ENCODE data around the gene SEC16B. TPM values are rescaled to one million over a fixed set of nuclear protein-coding genes. Genes with fewer than 3 reads are reported as not detected.

SEC16B gene
- total RNA-seq, 1 experiment from 2014 or later, result 0.82 TPM

- Histone ChIP-seq H3K36me3 (no peaks in the 10 kb centered on the region), H3K27me3 (replicated peaks) (no peaks in the 10 kb centered on the region), H3K4me1 (replicated peaks) (no peaks in the 10 kb centered on the region), H3K9me3 (replicated peaks) (no peaks in the 10 kb centered on the region), H3K27ac (no peak overlapping the region), H3K4me3 (no peak overlapping the region)
- no peak for DNase-seq (ENCODE audit: low read depth in 1 of 2, low spot score in 2 of 2)
Observed at GRCh38 chr1:177966199-177966598, 3.7 kb downstream of the SEC16B start.

GRCh38 chr1:177965293-177965692 is 4.6 kb downstream of the SEC16B start:
- DNase-seq (ENCODE audit: low read depth in 1 of 2, low spot score in 2 of 2), result no peak
- no peaks in the 10 kb centered on the region for H3K27me3 ChIP-seq (replicated peaks)
- H3K9me3 ChIP-seq (replicated peaks), result no peaks in the 10 kb centered on the region
- H3K27ac ChIP-seq, result no peak overlapping the region
- H3K4me1 ChIP-seq (replicated peaks), result no peaks in the 10 kb centered on the region
- H3K4me3 ChIP-seq, result no peak overlapping the region
- H3K36me3 ChIP-seq, result no peaks in the 10 kb centered on the region

DNA sequence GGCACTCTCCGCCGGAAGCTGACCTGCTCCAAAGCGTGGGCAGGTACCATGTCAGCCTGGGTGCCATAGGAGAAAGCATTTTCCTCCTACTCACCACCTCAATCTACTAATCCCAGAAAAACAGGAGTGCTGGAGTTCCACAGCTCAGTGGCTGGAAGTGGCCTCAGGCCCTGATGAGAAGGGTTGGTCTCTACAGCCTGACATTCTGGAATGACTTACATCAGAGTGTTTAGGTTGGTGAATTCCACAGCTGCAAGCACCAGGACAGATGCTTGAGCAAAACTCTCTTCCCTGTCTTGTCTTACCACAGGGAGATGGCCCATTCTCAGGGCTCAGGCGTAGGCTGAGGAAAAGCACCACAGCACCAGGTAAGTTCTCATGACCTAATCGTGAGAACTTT is 5.5 kb downstream of the SEC16B start:
- H3K36me3 ChIP-seq, result no peaks in the 10 kb centered on the region
- no peak overlapping the region for H3K4me3 ChIP-seq
- no peak overlapping the region for H3K27ac ChIP-seq
- DNase-seq (ENCODE audit: low read depth in 1 of 2, low spot score in 2 of 2), result no peak
- H3K4me1 ChIP-seq (replicated peaks), result 0 out of 2 replicates have a peak, but pooled peaks cover 3% of the 10 kb centered on the region
- H3K27me3 ChIP-seq (replicated peaks), result no peaks in the 10 kb centered on the region
- H3K9me3 ChIP-seq (replicated peaks), result no peaks in the 10 kb centered on the region

- Histone ChIP-seq H3K27ac (no peak overlapping the region), H3K36me3 (no peaks in the 10 kb centered on the region), H3K27me3 (replicated peaks) (no peaks in the 10 kb centered on the region), H3K9me3 (replicated peaks) (no peaks in the 10 kb centered on the region), H3K4me1 (replicated peaks) (0 out of 2 replicates have a peak, but pooled peaks cover 3% of the 10 kb centered on the region), H3K4me3 (no peak overlapping the region)
- DNase-seq (ENCODE audit: low read depth in 1 of 2, low spot score in 2 of 2), result no peak
Observed at GRCh38 chr1:177960939-177961622, 8.8 kb downstream of the SEC16B start.

DNA sequence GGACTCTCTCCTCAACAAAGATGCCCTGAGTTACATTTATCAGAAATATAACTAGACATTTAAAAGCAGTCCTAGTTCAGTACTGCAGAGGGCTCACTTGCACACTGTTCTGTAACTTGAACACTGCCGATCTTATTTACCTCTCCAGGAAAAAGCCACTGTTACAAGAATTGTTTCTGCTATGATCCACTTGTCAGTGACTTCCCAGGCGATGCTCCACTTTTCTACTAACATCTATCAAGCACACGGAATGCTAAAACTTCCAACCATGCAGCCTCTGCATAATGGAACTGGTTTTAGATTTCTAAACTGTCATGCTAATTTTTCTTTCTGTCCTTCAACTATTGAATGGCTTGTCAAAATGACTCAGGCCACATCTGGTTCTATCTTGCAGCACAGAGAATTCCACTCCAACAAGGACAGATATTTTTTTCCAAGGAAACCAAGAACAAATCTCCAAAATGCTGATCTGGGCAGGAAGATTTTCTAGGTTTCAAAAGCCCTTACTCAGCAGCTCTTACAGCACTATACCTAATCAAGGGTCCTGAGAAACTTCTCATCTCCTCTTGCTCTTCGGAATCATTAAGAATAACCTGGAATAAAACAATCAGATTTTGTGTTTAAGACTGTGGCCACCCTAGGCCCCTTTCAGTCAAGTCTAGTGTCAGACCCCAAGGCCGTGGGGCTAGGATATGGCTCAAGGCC is 9.9 kb downstream of the SEC16B start:
- Histone ChIP-seq H3K9me3 (replicated peaks) (no peaks in the 10 kb centered on the region), H3K4me3 (no peak overlapping the region), H3K27me3 (replicated peaks) (no peaks in the 10 kb centered on the region), H3K4me1 (replicated peaks) (0 out of 2 replicates have a peak, but pooled peaks cover 3% of the 10 kb centered on the region), H3K27ac (no peak overlapping the region), H3K36me3 (no peaks in the 10 kb centered on the region)
- peak in 1 of 2 experiments; percentile 26 for DNase-seq (ENCODE audit: low read depth in 1 of 2, low spot score in 2 of 2)

- H3K9me3 ChIP-seq (replicated peaks), result no peaks in the 10 kb centered on the region
Observed at GRCh38 chr1:177958092-177958491, 11.8 kb downstream of the SEC16B start.

DNA sequence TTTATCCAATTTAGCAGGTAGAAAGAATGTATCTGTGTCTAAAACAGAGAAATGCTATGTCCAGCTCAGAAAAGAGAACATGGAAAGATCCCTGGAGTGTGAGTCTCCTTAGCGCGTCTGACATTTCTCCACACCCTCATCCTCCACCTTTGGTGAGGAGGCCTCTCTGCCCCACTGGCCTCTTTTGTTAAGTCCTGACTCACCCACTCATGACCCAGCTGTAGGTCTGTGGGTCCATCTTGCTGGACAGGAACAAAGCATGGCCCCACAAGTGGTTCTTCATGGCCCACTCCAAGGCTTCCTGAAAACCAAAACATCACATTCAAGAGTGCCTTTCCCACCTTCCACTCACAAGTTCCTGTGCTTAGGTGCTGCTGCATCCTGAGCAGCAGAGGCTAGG is 15.8 kb downstream of the SEC16B start:
- H3K9me3 ChIP-seq (replicated peaks), result no peaks in the 10 kb centered on the region
- H3K27me3 ChIP-seq (replicated peaks), result no peaks in the 10 kb centered on the region
- no peak overlapping the region for H3K4me3 ChIP-seq
- no peaks in the 10 kb centered on the region for H3K4me1 ChIP-seq (replicated peaks)
- DNase-seq (ENCODE audit: low read depth in 1 of 2, low spot score in 2 of 2), result no peak
- H3K36me3 ChIP-seq, result no peaks in the 10 kb centered on the region; the same call in 1 of the 2 replicates
- H3K27ac ChIP-seq, result no peak overlapping the region

More at GRCh38 chr1:177958092-177958491, 11.8 kb downstream of the SEC16B start:
- 0 out of 2 replicates have a peak, but pooled peaks cover 3% of the 10 kb centered on the region for H3K4me1 ChIP-seq (replicated peaks)
- no peak for DNase-seq (ENCODE audit: low read depth in 1 of 2, low spot score in 2 of 2)
- no peaks in the 10 kb centered on the region for H3K27me3 ChIP-seq (replicated peaks)
- no peak overlapping the region for H3K4me3 ChIP-seq
- H3K36me3 ChIP-seq, result no peaks in the 10 kb centered on the region; the same call in 1 of the 2 replicates
- H3K27ac ChIP-seq, result no peak overlapping the region

DNA sequence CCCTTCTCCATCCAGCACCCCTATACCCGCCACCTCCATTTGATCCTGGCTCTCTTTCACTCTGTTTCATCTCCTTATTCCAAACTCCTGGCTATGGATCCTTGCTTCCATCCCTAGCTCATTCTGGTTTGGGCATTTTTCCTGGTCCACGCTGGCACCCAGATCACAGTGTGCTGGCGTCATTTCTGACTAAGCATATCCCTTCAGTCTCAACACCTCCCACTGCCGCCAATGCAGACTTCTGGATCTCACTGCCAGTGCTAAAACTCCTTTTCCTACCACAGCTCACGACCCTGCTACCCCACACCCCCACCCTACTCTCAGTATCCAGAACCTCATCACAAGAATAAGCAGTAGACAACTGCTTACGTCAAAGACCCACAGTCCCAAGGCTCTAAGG is 16.3 kb downstream of the SEC16B start:
- no peak overlapping the region for H3K4me3 ChIP-seq
- H3K27me3 ChIP-seq (replicated peaks), result no peaks in the 10 kb centered on the region
- H3K36me3 ChIP-seq, result no peaks in the 10 kb centered on the region; the same call in 1 of the 2 replicates
- no peak overlapping the region for H3K27ac ChIP-seq
- no peaks in the 10 kb centered on the region for H3K4me1 ChIP-seq (replicated peaks)
- DNase-seq (ENCODE audit: low read depth in 1 of 2, low spot score in 2 of 2), result no peak
- no peaks in the 10 kb centered on the region for H3K9me3 ChIP-seq (replicated peaks)

GRCh38 chr1:177952691-177953090 is 17.2 kb downstream of the SEC16B start:
- H3K4me3 ChIP-seq, result no peak overlapping the region
- no peaks in the 10 kb centered on the region; the same call in 1 of the 2 replicates for H3K36me3 ChIP-seq
- H3K27ac ChIP-seq, result no peak overlapping the region
- H3K9me3 ChIP-seq (replicated peaks), result no peaks in the 10 kb centered on the region
- H3K27me3 ChIP-seq (replicated peaks), result no peaks in the 10 kb centered on the region
- no peaks in the 10 kb centered on the region for H3K4me1 ChIP-seq (replicated peaks)
- no peak for DNase-seq (ENCODE audit: low read depth in 1 of 2, low spot score in 2 of 2)

GRCh38 chr1:177952249-177952648 is 17.6 kb downstream of the SEC16B start:
- no peak overlapping the region for H3K4me3 ChIP-seq
- H3K27me3 ChIP-seq (replicated peaks), result no peaks in the 10 kb centered on the region
- no peak for DNase-seq (ENCODE audit: low read depth in 1 of 2, low spot score in 2 of 2)
- no peaks in the 10 kb centered on the region; the same call in 1 of the 2 replicates for H3K36me3 ChIP-seq
- H3K27ac ChIP-seq, result no peak overlapping the region
- H3K4me1 ChIP-seq (replicated peaks), result no peaks in the 10 kb centered on the region
- H3K9me3 ChIP-seq (replicated peaks), result no peaks in the 10 kb centered on the region

DNA sequence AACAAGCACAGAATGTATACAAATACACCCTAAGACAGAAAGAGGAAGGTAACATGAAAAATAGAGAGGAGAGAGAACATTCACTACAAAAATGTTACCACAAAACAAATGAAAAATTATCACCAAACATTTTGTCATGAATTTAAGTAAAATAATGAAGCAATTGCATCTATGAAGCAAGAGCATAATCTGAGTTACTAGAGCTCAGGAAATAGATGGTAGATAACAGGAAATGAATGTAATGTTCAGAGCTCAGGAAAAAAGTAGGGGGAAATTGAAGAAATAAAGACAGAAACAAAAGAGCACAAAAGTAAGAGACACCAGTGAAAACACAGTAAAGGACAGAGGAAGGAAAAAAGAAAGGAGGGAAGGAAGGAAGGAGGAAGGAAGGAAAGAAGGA is 19.4 kb downstream of the SEC16B start:
- Histone ChIP-seq H3K9me3 (replicated peaks) (no peaks in the 10 kb centered on the region), H3K27me3 (replicated peaks) (no peaks in the 10 kb centered on the region), H3K4me1 (replicated peaks) (no peaks in the 10 kb centered on the region), H3K36me3 (no peaks in the 10 kb centered on the region; the same call in 1 of the 2 replicates), H3K4me3 (no peak overlapping the region), H3K27ac (no peak overlapping the region)
- no peak for DNase-seq (ENCODE audit: low read depth in 1 of 2, low spot score in 2 of 2)

DNA sequence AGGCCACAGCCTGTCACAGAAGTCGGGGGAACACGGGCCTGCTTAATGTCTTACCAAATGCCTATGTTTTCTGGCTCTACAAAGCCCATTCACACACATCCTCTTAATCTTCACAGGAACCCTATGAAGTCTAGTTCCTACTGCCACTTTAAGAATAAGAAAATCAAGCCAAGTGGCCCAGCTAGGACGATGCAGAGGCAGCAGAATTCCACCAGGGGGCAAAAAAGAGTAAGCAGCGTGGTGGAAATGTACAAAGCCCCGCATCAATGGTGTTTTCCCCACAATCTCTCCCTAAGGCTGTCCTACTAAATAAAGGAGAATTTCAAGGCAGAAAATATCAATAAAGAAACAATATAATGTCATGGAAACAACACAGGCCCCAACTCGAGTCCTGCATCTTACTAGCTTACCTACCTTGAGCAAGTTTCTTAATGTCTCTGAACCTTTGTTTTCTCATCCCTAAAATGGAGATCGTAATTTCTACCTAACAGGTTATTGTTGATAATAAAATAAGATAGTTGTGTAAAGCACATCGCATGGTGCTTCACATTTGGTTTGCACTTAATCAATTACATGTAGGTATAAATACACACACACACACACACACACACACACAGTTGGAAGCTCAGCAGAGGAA is 21.4 kb downstream of the SEC16B start:
- DNase-seq (ENCODE audit: low read depth in 1 of 2, low spot score in 2 of 2), result peak; percentile 61 to 69
- Histone ChIP-seq H3K4me3 (no peak overlapping the region), H3K36me3 (no peaks in the 10 kb centered on the region), H3K27ac (no peak overlapping the region), H3K27me3 (replicated peaks) (no peaks in the 10 kb centered on the region), H3K4me1 (replicated peaks) (no peaks in the 10 kb centered on the region), H3K9me3 (replicated peaks) (no peaks in the 10 kb centered on the region)

- H3K9me3 ChIP-seq (replicated peaks), result no peaks in the 10 kb centered on the region
Observed at GRCh38 chr1:177947623-177948022, 22.2 kb downstream of the SEC16B start.

More at GRCh38 chr1:177947623-177948022, 22.2 kb downstream of the SEC16B start:
- Histone ChIP-seq H3K27ac (no peak overlapping the region), H3K36me3 (no peaks in the 10 kb centered on the region), H3K4me1 (replicated peaks) (no peaks in the 10 kb centered on the region), H3K4me3 (no peak overlapping the region), H3K27me3 (replicated peaks) (no peaks in the 10 kb centered on the region)
- no peak for DNase-seq (ENCODE audit: low read depth in 1 of 2, low spot score in 2 of 2)

Measured in SJSA1 (cell line).